Measurements from ENCODE around the gene ATP8A1.
"Not testable (repeated sequence)": the region's sequence is repeated elsewhere in the genome, so short reads cannot be mapped to it uniquely, and the experiment has no call there.

ATP8A1 gene

DNA sequence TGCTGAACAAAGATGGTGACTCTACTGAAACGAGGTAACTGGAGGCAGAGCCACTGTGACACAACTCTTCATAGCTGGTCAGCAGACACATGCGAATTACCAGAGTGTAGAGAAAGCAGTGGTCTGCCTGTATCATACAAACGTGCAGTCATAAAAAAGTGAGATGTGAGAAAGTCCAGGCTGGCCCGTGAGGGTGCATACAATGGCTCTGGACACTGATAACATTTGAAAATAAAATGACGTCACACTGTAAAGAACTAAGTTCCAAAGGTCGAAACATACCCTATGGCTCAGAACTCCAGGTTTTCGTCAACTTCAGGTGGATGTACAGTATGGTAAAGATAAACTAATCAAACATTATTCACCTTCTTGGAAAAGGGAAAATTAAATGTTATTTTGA lies 163.9 kb downstream of the ATP8A1 start:
- no peak for DNase-seq

- no peak for DNase-seq
Measured at GRCh38 chr4:42490015-42490414, 166.9 kb downstream of the ATP8A1 start.

GRCh38 chr4:42489095-42489494 lies 167.8 kb downstream of the ATP8A1 start:
- DNase-seq: no peak

GRCh38 chr4:42488554-42488953 lies 168.4 kb downstream of the ATP8A1 start:
- DNase-seq: no peak

DNA sequence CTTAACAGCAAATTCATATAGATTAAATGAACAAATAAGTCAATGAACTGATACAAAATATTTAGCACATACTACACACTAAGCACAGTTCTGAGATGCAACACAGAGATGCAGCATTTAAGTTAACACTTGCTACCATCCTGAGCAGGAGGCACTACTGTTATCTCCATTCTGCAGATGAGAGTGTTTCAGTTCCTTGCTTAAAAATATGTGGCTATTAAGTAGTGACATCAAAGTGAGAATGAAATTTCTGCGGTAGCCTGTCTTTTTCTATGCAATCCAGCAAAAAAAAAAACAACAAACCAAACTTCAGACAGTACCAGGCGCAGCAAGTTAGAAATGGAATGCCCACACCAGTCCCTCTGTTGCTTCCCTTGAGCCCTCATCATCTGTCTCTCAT lies 168.8 kb downstream of the ATP8A1 start:
- no peak for DNase-seq

- no peak for DNase-seq
Measured at GRCh38 chr4:42487230-42487629, 169.7 kb downstream of the ATP8A1 start.

DNA sequence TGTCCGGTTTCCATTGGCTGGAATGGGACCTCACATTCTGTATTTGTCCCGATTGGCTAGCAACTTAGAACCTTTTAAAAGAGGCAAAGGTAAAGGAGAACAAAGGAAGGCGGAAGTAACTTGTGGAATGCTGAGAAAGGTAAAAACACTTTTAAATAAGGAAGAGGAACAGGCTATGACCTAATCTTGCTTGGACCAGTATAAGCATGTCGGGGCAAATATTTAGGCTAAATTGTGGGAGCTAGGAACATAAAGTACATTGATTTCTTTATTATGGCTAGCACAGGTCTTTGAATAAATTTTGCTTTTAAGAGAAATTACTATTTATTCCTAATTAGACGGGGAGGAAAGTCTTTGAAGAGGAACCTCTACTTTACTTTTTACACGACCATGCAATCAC lies 170.7 kb downstream of the ATP8A1 start:
- not testable (repeated sequence) for DNase-seq

- no peak for DNase-seq
Measured at GRCh38 chr4:42484630-42485029, 172.3 kb downstream of the ATP8A1 start.

DNA sequence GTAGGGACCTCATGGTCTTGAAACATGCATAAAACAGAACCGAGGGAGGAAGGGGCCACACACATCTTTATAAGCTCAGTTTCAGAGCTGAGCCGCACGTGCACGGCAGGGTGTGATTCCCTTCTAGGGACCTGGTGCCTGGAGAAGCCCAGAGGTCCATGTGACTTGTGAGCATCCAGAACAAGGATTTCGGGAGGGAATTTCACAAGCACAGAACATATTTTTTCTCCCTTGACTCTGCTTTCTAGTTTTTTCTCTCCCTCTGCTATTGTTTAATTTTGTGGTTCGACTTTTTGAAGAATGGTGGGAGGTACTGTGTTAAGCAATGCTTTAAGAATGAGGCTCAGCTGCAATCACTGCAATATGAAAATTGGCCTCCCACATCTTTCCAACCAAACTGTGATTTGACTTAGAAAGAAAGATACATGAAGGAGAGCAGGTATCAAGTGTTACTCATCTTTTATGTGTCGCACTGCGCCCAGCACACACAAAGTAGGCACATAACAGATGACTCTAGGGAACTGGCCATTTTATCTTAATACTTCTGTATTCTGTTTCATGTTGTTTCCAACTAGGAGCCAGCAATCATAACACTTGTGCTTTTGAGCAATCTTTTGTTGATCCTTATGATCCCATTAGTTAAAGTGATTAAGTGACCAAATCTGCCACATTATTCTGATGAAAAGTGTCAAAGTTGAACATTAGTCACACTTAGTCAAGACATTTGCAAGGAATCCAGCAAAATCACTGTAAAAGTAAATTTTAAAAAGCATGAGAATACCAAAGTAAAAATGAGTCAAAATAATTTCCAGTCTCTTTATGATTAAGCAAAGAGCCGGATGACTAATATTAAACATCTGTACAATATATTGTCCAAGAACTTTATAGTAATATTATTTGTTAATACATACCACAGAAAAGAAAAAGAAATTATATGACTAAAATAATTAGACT lies 173.2 kb downstream of the ATP8A1 start:
- no peak for DNase-seq

GRCh38 chr4:42482516-42483327 lies 174.2 kb downstream of the ATP8A1 start:
- no peak for DNase-seq

- DNase-seq: no peak
Measured at GRCh38 chr4:42480717-42481116, 176.2 kb downstream of the ATP8A1 start.

- no peak for DNase-seq
Measured at GRCh38 chr4:42480281-42480680, 176.6 kb downstream of the ATP8A1 start.

DNA sequence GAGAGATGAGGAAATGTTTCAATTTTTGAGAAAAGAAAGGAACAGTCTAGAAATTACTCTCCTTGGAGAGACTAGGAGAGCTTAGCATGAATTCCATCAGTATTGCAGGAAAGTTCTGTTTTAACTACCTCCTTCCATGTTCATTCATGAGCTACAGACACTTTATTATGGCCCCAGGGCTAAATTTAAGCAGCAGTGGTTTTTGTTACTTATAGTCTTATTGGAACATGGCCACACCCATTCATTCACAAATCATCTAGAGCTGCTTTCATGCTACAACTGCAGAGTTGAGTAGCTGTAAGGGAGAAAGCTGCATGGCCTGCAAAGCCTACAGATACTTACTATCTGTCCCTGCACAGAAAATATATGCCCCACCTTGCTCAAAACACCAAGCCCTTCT lies 178.0 kb downstream of the ATP8A1 start:
- DNase-seq: no peak

GRCh38 chr4:42478509-42478908 lies 178.4 kb downstream of the ATP8A1 start:
- DNase-seq: no peak

- no peak for DNase-seq
Measured at GRCh38 chr4:42474406-42474805, 182.5 kb downstream of the ATP8A1 start.

GRCh38 chr4:42473071-42473684 lies 183.7 kb downstream of the ATP8A1 start:
- no peak for DNase-seq

DNA sequence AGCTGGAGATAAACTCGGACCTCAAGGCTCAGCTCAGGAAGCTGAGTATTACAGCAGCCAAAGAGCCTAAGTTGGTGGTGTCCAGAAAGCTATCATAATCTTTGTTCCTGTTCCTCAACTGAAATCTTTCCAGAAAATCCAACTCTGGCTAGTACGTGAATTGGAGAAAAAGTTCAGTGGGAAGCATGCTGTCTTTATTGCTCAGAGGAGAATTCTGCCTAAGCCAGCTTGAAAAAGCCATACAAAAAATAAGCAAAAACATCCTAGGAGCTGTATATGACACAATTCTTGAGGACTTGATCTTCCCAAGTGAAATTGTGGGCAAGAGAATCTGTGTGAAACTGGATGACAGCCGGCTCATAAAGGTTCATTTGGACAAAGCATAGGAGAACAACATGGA lies 185.0 kb downstream of the ATP8A1 start:
- no peak for DNase-seq

- DNase-seq: no peak
Measured at GRCh38 chr4:42470023-42470422, 186.9 kb downstream of the ATP8A1 start.

DNA sequence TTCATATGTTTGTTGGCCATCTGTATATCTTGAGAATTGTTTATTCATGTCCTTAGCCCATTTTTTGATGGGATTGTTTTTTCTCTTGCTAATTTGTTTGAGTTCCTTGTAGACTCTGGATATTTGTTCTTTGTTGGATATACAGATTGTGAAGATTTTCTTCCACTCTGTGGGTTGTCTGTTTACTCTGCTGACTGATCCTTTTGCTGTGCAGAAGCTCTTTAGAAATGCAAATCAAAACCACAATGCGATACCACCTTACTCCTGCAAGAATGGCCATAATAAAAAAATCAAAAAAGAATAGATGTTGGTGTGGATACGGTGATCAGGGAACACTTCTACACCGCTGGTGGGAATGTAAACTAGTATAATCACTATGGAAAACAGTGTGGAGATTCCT lies 189.1 kb downstream of the ATP8A1 start:
- not testable (repeated sequence) for DNase-seq

GRCh38 chr4:42466273-42466844 lies 190.5 kb downstream of the ATP8A1 start:
- no peak for DNase-seq

- no peak for DNase-seq
Measured at GRCh38 chr4:42464550-42465094, 192.3 kb downstream of the ATP8A1 start.

DNA sequence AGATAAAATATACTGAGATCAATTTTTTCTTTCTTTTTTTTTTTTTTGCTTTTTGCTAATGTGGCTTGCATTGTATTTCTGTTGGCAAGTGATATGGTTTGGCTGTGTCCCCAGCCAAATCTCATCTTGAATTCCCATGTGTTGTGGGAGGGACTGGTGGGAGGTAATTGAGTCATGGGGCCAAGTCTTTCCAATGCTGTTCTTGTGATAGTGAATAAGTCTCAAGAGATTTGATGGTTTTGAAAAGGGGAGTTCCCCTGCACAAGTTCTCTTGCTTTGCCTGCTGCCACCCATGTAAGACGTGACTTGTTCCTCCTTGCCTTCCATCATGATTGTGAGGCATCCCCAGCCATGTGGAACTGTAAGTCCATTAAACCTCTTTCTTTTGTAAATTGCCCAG lies 195.7 kb downstream of the ATP8A1 start:
- not testable (repeated sequence) for DNase-seq

GRCh38 chr4:42460043-42460442 lies 196.9 kb downstream of the ATP8A1 start:
- DNase-seq: no peak

All from NCI-H2171 (cell line).